ENCODE data around the gene KIAA2012.
A peak's percentile ranks its signal among the peaks of the same experiment; 100 is the strongest.

The KIAA2012 gene

GRCh38 chr2:202084265-202084664 lies 11.2 kb downstream of the KIAA2012 start:
- H3K4me3 ChIP-seq (ENCODE audit: low read depth, low read length) = no peak overlapping the region
- TF ChIP-seq, protein P1, sequence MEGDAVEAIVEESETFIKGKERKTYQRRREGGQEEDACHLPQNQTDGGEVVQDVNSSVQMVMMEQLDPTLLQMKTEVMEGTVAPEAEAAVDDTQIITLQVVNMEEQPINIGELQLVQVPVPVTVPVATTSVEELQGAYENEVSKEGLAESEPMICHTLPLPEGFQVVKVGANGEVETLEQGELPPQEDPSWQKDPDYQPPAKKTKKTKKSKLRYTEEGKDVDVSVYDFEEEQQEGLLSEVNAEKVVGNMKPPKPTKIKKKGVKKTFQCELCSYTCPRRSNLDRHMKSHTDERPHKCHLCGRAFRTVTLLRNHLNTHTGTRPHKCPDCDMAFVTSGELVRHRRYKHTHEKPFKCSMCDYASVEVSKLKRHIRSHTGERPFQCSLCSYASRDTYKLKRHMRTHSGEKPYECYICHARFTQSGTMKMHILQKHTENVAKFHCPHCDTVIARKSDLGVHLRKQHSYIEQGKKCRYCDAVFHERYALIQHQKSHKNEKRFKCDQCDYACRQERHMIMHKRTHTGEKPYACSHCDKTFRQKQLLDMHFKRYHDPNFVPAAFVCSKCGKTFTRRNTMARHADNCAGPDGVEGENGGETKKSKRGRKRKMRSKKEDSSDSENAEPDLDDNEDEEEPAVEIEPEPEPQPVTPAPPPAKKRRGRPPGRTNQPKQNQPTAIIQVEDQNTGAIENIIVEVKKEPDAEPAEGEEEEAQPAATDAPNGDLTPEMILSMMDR (conservative IDR thresholded peaks at IDR 0.05; ENCODE audit: low read depth, low read length) = no peak
- peak; percentile 65 for DNase-seq (ENCODE audit: low read depth)

DNA sequence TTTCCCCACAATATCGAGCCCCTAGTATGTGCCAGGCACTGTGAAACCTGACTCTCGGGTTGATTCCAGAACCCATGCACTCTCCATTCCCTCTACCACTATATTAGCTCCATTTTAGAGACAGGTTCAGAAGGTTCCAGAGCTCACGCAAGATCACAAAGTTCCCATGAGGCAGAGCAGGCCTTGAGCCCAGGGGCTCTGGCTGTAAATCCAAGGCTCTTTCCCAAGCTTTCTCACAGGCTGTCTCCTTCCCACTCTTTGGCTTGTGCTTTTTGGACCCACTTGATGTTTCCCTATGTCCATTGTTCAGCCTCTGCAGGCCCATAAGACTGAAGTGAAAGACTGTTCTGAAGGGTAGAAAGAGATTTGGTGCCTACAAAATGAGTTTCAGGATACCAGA lies 15.7 kb downstream of the KIAA2012 start:
- H3K4me3 ChIP-seq (ENCODE audit: low read depth, low read length) = no peak overlapping the region
- no peak for DNase-seq (ENCODE audit: low read depth)
- TF ChIP-seq, protein P1 (conservative IDR thresholded peaks at IDR 0.05; ENCODE audit: low read depth, low read length) = no peak

DNA sequence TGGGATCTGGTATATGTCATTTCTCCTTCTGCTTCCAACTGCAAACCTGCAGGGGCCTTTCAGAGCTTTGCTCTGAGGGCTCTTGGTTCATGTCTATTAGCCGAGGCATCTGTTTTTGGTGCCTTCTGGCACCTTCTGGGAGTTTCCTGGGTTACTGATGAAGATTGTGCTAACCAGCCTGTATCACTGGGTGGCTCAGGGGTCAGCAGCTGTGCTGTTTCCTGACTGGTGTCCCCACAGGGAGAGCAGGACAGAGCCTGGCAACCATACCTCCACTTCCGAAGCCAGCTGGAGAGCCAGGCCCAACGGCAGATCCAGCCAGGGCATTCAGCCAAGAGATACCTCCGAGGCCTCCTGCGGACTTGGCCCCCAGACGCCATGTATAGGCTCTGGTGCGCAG lies 17.5 kb downstream of the KIAA2012 start:
- no peak for DNase-seq (ENCODE audit: low read depth)
- H3K4me3 ChIP-seq (ENCODE audit: low read depth, low read length) = no peak overlapping the region
- TF ChIP-seq, protein P1 (conservative IDR thresholded peaks at IDR 0.05; ENCODE audit: low read depth, low read length) = no peak

GRCh38 chr2:202091476-202091875 lies 18.4 kb downstream of the KIAA2012 start:
- TF ChIP-seq, protein P1 (conservative IDR thresholded peaks at IDR 0.05; ENCODE audit: low read depth, low read length) = no peak
- H3K4me3 ChIP-seq (ENCODE audit: low read depth, low read length) = no peak overlapping the region
- peak; percentile 14 for DNase-seq (ENCODE audit: low read depth)

DNA sequence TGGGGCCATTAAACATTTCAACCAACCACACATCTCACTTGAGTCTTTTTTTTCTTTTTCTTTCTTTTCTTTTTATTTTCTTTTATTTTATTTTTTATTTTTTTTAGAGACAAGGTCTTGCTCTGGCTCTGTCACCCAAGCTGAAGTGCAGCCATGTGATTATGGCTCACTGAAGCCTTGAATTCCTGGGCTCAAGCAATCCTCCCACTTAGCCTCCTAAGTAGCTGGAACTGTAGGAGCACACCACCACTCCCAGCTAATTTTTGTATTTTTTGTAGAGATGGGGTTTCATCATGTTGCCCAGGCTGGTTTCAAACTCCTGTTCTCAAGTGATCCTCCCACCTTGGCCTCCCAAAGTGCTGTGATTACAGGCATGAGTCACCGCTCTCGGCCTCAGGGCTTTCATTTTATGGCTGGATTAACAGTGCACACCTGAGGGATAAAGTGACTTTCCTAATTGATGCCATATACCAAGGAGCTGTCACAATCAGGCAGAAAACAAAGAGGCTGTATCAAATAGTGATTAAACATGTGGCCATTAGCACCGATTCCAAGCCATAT lies 21.5 kb downstream of the KIAA2012 start:
- TF ChIP-seq, protein P1 (conservative IDR thresholded peaks at IDR 0.05; ENCODE audit: low read depth, low read length) = no peak
- no peak overlapping the region for H3K4me3 ChIP-seq (ENCODE audit: low read depth, low read length)
- DNase-seq (ENCODE audit: low read depth) = no peak

DNA sequence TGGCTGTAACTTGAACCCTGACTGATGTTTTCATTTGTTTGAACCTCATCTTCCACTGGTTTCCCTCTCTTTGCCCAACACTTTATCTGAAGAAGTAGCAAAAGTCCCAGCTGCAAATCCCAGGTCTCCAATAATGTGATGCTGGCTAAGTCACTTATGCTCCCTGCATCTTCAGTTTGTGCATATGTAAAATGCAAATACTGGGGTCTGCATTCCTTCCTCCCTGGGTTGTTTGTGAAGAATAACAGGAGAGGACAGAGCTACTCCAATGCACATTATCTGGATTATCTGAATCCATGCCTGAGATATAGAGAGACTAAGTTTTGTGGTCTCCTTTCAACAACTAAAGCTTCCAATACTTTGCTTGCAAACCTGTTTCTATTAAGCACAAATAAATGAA lies 22.2 kb downstream of the KIAA2012 start:
- no peak for DNase-seq (ENCODE audit: low read depth)
- TF ChIP-seq, protein P1 (conservative IDR thresholded peaks at IDR 0.05; ENCODE audit: low read depth, low read length) = no peak
- no peak overlapping the region for H3K4me3 ChIP-seq (ENCODE audit: low read depth, low read length)

DNA sequence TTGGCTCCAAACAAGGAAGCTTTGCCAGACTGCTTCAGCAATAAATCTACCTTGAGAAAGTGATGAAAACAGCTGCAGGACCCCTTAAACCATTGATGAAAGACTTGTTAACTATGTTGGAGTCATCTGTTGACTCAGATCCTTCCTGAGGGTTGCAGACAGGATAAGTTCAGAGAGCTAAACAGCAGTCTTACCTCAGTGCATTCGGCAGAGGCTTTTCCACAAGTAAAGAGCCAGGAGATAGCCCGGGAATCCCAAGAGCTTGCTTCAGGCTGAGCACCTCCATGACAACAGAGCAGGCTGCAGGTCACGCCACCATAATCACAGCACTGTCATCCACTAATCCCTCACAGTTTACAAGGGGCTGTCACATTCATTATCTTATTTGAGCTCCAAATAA lies 23.7 kb downstream of the KIAA2012 start:
- DNase-seq (ENCODE audit: low read depth) = peak; percentile 19
- H3K4me3 ChIP-seq (ENCODE audit: low read depth, low read length) = no peak overlapping the region
- TF ChIP-seq, protein P1 (conservative IDR thresholded peaks at IDR 0.05; ENCODE audit: low read depth, low read length) = no peak
